ENCODE results near the gene CASZ1. TPM values are rescaled to one million over a fixed set of nuclear protein-coding genes. Genes with fewer than 3 reads are reported as not detected.

CASZ1 gene
- polyA plus RNA-seq, 3 donors, result 14.0 to 14.6 (median 14.1) TPM

GRCh38 chr1:10662090-10662688 lies 134.3 kb downstream of the CASZ1 start:
- no peak for DNase-seq (ENCODE audit: low read depth in 3 of 3, low spot score in 2 of 3)

GRCh38 chr1:10661453-10661852 lies 135.0 kb downstream of the CASZ1 start:
- no peak for DNase-seq (ENCODE audit: low read depth in 3 of 3, low spot score in 2 of 3)

- DNase-seq (ENCODE audit: low read depth in 3 of 3, low spot score in 2 of 3), result no peak
These were observed 136.6 kb downstream of the CASZ1 start for GRCh38 chr1:10659646-10660540.

GRCh38 chr1:10659218-10659617 lies 137.2 kb downstream of the CASZ1 start:
- no peak for DNase-seq (ENCODE audit: low read depth in 3 of 3, low spot score in 2 of 3)

GRCh38 chr1:10658396-10659066 lies 137.9 kb downstream of the CASZ1 start:
- no peak for DNase-seq (ENCODE audit: low read depth in 3 of 3, low spot score in 2 of 3)

GRCh38 chr1:10657088-10657847 lies 139.2 kb downstream of the CASZ1 start:
- DNase-seq (ENCODE audit: low read depth in 3 of 3, low spot score in 2 of 3), result no peak

- DNase-seq (ENCODE audit: low read depth in 3 of 3, low spot score in 2 of 3), result no peak
These were observed 140.0 kb downstream of the CASZ1 start for GRCh38 chr1:10656431-10656830.

GRCh38 chr1:10655002-10655401 lies 141.4 kb downstream of the CASZ1 start:
- DNase-seq (ENCODE audit: low read depth in 3 of 3, low spot score in 2 of 3), result no peak

- no peak for DNase-seq (ENCODE audit: low read depth in 3 of 3, low spot score in 2 of 3)
These were observed 142.9 kb downstream of the CASZ1 start for GRCh38 chr1:10653370-10654125.

GRCh38 chr1:10652626-10653025 lies 143.8 kb downstream of the CASZ1 start:
- DNase-seq (ENCODE audit: low read depth in 3 of 3, low spot score in 2 of 3), result no peak

GRCh38 chr1:10651793-10652192 lies 144.7 kb downstream of the CASZ1 start:
- no peak for DNase-seq (ENCODE audit: low read depth in 3 of 3, low spot score in 2 of 3)

- DNase-seq (ENCODE audit: low read depth in 3 of 3, low spot score in 2 of 3), result no peak
These were observed 145.1 kb downstream of the CASZ1 start for GRCh38 chr1:10651389-10651766.

- no peak for DNase-seq (ENCODE audit: low read depth in 3 of 3, low spot score in 2 of 3)
These were observed 145.7 kb downstream of the CASZ1 start for GRCh38 chr1:10650556-10651388.

- no peak for DNase-seq (ENCODE audit: low read depth in 3 of 3, low spot score in 2 of 3)
These were observed 146.8 kb downstream of the CASZ1 start for GRCh38 chr1:10649517-10650201.

- DNase-seq (ENCODE audit: low read depth in 3 of 3, low spot score in 2 of 3), result no peak
These were observed 147.5 kb downstream of the CASZ1 start for GRCh38 chr1:10648689-10649516.

- DNase-seq (ENCODE audit: low read depth in 3 of 3, low spot score in 2 of 3), result no peak
These were observed 148.9 kb downstream of the CASZ1 start for GRCh38 chr1:10647414-10648170.

GRCh38 chr1:10646347-10646861 lies 150.0 kb downstream of the CASZ1 start:
- no peak for DNase-seq (ENCODE audit: low read depth in 3 of 3, low spot score in 2 of 3)
